K562 (cell line): ENCODE results near the gene RBM17. TPM values are rescaled to one million over a fixed set of nuclear protein-coding genes. Genes with fewer than 3 reads are reported as not detected.

ENCODE experiments used
- E2F3 ChIP-seq: fragments of 250-450 bp; sonication (Bioruptor Pico); IDR thresholded peaks from 2 replicates; pipeline ENCODE4 v1.4.0; 2020; ENCODE audit warnings: mild to moderate bottlenecking
- HDAC2 ChIP-seq: fragments of 450-650 bp; IDR thresholded peaks from 2 replicates; pipeline ENCODE4 v1.6.1; 2016; ENCODE audit warnings: mild to moderate bottlenecking
- KLF13 ChIP-seq: fragments of 450-650 bp; IDR thresholded peaks from 2 replicates; pipeline ENCODE4 v1.6.1; 2016; ENCODE audit warnings: missing genetic modification characterization, low read depth, mild to moderate bottlenecking, missing compliant biosample characterization, moderate library complexity, borderline replicate concordance
- NRF1 ChIP-seq, 2 experiments: fragments of 450-650 bp; IDR thresholded peaks in 1 of 2; conservative IDR thresholded peaks in 1 of 2; 2 replicates each; pipeline ENCODE4 v1.6.1; 2014; ENCODE audit warnings: mild to moderate bottlenecking in 2 of 2
- SIRT6 ChIP-seq: IDR thresholded peaks from one replicate; pipeline ENCODE4 v1.6.1; 2012; ENCODE audit warnings: low read depth, mild to moderate bottlenecking, control low read depth, inconsistent platforms, low read length, moderate library complexity
- USF1 ChIP-seq: sonication (generic); formaldehyde crosslinking; IDR thresholded peaks from 2 replicates; pipeline ENCODE4 v1.9.0; 2022; ENCODE audit warnings: mild to moderate bottlenecking, missing genetic modification reagents
- ZMIZ1 ChIP-seq, 2 experiments: fragments of 150-350 bp in 1 of 2; IDR thresholded peaks; 2 replicates each; pipeline ENCODE4 v1.6.1; 2012 to 2016; ENCODE audit warnings: low read depth in 2 of 2, low read length in 2 of 2, mild to moderate bottlenecking in 1 of 2, moderate library complexity in 1 of 2
- ZNF174 ChIP-seq: fragments of 250-450 bp; sonication (Bioruptor Pico); IDR thresholded peaks from 2 replicates; pipeline ENCODE4 v1.4.0; 2020; ENCODE audit warnings: mild to moderate bottlenecking
- ZNF263 ChIP-seq: sonication (generic); formaldehyde crosslinking; IDR thresholded peaks from 2 replicates; pipeline ENCODE4 v1.8.0; 2022; ENCODE audit warnings: mild to moderate bottlenecking, missing genetic modification reagents, borderline replicate concordance
- polyA plus RNA-seq, 8 experiments: library from polyadenylated mRNA; depleted of rRNA in 4 of 8; stranded (reverse) in 5 of 8; unstranded in 3 of 8; fragments of >200 nt; fragmentation: Nextera tagmentation in 2 of 8; fragmentation: Illumina TruSeq in 1 of 8; extraction: Ambion mirVana in 2 of 8; extraction: Trizol in 1 of 8; gene quantifications; 2 replicates each; pipeline versions ENCODE4 v1.2.1 to v1.2.3, GENCODE V29; 2011 to 2014; ENCODE audit warnings: inconsistent platforms in 1 of 8, missing spikeins in 1 of 8
- total RNA-seq, 7 experiments: library from RNA; depleted of rRNA in 6 of 7; stranded (reverse); fragments of >200 nt in 6 of 7; fragmentation: Illumina TruSeq in 2 of 7; extraction: Trizol in 2 of 7; gene quantifications; 2 replicates each; pipeline versions ENCODE4 v1.2.1 to v1.2.3, GENCODE V29; 2011 to 2021; ENCODE audit warnings: low replicate concordance in 1 of 7
- TF ChIP-seq, protein P1 (sequence below): fragments of 450-650 bp; IDR thresholded peaks from 2 replicates; pipeline ENCODE4 v1.6.1; 2018; ENCODE audit not compliant: partially characterized antibody
- TF ChIP-seq, protein P2 (sequence below), 3 experiments: fragments of 200-800 bp in 1 of 3; fragments of 250-450 bp in 1 of 3; fragments of 450-650 bp in 1 of 3; sonication (Bioruptor Pico) in 1 of 3; sonication (Bioruptor generic) in 1 of 3; formaldehyde crosslinking in 1 of 3; IDR thresholded peaks; 2 replicates each; pipeline versions ENCODE4 v1.6.1 to v1.8.0; 2016 to 2022; ENCODE audit warnings: mild to moderate bottlenecking in 2 of 3, missing genetic modification characterization in 2 of 3, missing compliant biosample characterization in 1 of 3, moderate library complexity in 1 of 3

The RBM17 gene
- total and polyA plus RNA-seq, 9 of the 15 experiments (the other 6 are each of a cell fraction or from before 2014, with no cell fraction given), result 23.6 to 217 (median 124) TPM

DNA sequence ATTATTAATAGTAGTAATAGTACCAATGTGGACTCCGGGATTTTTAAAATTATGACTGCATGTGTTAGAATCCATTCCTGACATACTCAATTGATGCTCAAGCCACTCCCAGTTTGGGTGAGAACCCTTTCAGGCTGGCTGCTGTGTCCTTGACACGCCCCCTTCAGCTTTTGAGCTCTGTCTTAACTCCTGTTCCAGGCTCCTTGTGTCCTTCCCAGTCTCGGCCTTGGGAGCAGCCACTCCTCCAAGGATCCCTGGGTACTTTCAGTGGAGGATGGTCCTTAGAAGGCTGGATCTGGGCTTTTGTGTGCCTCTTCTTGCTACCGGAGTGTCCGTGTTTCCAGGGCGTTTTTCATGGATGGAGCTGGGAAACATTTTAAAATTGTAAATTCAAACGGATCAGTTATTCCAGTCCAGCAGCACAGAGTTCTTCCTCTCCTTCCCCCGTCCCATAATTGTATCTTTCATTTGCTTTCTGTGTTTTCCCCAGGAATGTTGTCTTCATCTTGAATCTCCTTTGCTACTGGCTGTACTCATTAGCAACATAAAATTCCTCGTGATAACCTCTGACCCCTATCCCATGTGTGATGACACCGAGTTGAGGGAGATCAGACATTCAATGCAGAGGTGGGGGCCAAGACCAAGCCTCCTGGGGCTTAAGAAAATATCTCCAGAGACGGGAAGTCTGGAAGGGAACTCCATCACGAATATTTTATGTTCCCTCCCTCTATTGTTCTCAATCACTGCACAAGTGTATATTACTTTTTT is 73.9 kb downstream of the RBM17 start (continued):
- TF ChIP-seq, protein P1, sequence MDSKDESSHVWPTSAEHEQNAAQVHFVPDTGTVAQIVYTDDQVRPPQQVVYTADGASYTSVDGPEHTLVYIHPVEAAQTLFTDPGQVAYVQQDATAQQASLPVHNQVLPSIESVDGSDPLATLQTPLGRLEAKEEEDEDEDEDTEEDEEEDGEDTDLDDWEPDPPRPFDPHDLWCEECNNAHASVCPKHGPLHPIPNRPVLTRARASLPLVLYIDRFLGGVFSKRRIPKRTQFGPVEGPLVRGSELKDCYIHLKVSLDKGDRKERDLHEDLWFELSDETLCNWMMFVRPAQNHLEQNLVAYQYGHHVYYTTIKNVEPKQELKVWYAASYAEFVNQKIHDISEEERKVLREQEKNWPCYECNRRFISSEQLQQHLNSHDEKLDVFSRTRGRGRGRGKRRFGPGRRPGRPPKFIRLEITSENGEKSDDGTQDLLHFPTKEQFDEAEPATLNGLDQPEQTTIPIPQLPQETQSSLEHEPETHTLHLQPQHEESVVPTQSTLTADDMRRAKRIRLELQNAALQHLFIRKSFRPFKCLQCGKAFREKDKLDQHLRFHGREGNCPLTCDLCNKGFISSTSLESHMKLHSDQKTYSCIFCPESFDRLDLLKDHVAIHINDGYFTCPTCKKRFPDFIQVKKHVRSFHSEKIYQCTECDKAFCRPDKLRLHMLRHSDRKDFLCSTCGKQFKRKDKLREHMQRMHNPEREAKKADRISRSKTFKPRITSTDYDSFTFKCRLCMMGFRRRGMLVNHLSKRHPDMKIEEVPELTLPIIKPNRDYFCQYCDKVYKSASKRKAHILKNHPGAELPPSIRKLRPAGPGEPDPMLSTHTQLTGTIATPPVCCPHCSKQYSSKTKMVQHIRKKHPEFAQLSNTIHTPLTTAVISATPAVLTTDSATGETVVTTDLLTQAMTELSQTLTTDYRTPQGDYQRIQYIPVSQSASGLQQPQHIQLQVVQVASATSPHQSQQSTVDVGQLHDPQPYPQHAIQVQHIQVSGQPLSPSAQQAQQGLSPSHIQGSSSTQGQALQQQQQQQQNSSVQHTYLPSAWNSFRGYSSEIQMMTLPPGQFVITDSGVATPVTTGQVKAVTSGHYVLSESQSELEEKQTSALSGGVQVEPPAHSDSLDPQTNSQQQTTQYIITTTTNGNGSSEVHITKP, result peak; percentile 74
- TF ChIP-seq HDAC2, result no peak
- no peak for TF ChIP-seq SIRT6
- TF ChIP-seq ZNF174 (CRISPR knock-in tag), result no peak
- TF ChIP-seq, protein P2, sequence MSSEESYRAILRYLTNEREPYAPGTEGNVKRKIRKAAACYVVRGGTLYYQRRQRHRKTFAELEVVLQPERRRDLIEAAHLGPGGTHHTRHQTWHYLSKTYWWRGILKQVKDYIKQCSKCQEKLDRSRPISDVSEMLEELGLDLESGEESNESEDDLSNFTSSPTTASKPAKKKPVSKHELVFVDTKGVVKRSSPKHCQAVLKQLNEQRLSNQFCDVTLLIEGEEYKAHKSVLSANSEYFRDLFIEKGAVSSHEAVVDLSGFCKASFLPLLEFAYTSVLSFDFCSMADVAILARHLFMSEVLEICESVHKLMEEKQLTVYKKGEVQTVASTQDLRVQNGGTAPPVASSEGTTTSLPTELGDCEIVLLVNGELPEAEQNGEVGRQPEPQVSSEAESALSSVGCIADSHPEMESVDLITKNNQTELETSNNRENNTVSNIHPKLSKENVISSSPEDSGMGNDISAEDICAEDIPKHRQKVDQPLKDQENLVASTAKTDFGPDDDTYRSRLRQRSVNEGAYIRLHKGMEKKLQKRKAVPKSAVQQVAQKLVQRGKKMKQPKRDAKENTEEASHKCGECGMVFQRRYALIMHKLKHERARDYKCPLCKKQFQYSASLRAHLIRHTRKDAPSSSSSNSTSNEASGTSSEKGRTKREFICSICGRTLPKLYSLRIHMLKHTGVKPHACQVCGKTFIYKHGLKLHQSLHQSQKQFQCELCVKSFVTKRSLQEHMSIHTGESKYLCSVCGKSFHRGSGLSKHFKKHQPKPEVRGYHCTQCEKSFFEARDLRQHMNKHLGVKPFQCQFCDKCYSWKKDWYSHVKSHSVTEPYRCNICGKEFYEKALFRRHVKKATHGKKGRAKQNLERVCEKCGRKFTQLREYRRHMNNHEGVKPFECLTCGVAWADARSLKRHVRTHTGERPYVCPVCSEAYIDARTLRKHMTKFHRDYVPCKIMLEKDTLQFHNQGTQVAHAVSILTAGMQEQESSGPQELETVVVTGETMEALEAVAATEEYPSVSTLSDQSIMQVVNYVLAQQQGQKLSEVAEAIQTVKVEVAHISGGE (CRISPR knock-in tag; IDR thresholded peaks at IDR 0.05), result no peak
- TF ChIP-seq ZMIZ1 (IDR thresholded peaks at IDR 0.05; ENCODE audit: low read depth in 2 of 2, low read length in 2 of 2), result no peak
- TF ChIP-seq KLF13 (tag), result 0 out of 2 replicates have a peak, but pooled peaks have one; percentile 35
- no peak for TF ChIP-seq USF1
- no peak for TF ChIP-seq E2F3
- no peak for TF ChIP-seq ZNF263 (CRISPR knock-in tag)
- peak in 1 of 2 experiments; percentile 27; a peak in 2 of 4 replicates for TF ChIP-seq NRF1 (conservative IDR thresholded peaks at IDR 0.05 in 1 of 2, IDR thresholded peaks at IDR 0.05 in 1 of 2)
